ENCODE results near the gene FAM241B. TPM values are rescaled to one million over a fixed set of nuclear protein-coding genes. Genes with fewer than 3 reads are reported as not detected.

Gene FAM241B
- total RNA-seq, 1 donor from 2014 or later, result 5.0 TPM

GRCh38 chr10:69651362-69651761 lies 21.3 kb downstream of the FAM241B start:
- H3K4me1 ChIP-seq, result no peaks in the 10 kb centered on the region
- H3K9me3 ChIP-seq, result no peaks in the 10 kb centered on the region
- no peaks in the 10 kb centered on the region for H3K36me3 ChIP-seq
- ATAC-seq, result no peak
- TF ChIP-seq, protein P1, sequence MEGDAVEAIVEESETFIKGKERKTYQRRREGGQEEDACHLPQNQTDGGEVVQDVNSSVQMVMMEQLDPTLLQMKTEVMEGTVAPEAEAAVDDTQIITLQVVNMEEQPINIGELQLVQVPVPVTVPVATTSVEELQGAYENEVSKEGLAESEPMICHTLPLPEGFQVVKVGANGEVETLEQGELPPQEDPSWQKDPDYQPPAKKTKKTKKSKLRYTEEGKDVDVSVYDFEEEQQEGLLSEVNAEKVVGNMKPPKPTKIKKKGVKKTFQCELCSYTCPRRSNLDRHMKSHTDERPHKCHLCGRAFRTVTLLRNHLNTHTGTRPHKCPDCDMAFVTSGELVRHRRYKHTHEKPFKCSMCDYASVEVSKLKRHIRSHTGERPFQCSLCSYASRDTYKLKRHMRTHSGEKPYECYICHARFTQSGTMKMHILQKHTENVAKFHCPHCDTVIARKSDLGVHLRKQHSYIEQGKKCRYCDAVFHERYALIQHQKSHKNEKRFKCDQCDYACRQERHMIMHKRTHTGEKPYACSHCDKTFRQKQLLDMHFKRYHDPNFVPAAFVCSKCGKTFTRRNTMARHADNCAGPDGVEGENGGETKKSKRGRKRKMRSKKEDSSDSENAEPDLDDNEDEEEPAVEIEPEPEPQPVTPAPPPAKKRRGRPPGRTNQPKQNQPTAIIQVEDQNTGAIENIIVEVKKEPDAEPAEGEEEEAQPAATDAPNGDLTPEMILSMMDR (IDR thresholded peaks at IDR 0.05), result no peak
- no peak for DNase-seq
- no peaks in the 10 kb centered on the region for H3K27me3 ChIP-seq (ENCODE audit: low read depth)
- H3K4me3 ChIP-seq, result no peak overlapping the region
- intact Hi-C loops (cut with DNase I), result no loop called here
- no peak overlapping the region for H3K27ac ChIP-seq

- TF ChIP-seq, protein P1 (IDR thresholded peaks at IDR 0.05), result no peak
- H3K27ac ChIP-seq, result no peak overlapping the region
- no peaks in the 10 kb centered on the region for H3K4me1 ChIP-seq
- H3K9me3 ChIP-seq, result no peaks in the 10 kb centered on the region
- intact Hi-C loops (cut with DNase I), result no loop called here
- DNase-seq, result no peak
- no peak overlapping the region for H3K4me3 ChIP-seq
- no peak for ATAC-seq
- H3K36me3 ChIP-seq, result no peaks in the 10 kb centered on the region
- H3K27me3 ChIP-seq (ENCODE audit: low read depth), result peaks cover 6% of the 10 kb centered on the region
Measured at GRCh38 chr10:69652111-69652856, 22.2 kb downstream of the FAM241B start.

DNA sequence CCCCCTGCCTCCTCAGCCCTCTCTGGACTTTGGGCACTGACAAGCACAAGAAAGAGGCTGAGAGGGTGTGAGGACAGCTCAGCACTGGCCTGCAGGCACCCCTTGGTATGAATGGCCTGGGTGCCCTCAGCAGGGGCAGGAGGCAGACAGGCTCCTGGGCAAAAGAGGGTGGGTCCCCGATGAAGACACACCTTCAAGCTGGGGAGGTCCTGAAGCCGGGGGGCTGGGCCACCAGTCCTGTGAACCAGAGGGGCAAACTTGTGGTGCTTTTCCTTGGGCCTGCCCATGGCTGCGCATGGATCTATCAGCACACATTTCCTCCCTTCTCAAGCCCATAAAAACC lies 22.8 kb downstream of the FAM241B start:
- TF ChIP-seq, protein P1 (IDR thresholded peaks at IDR 0.05), result no peak
- DNase-seq, result no peak
- intact Hi-C loops (cut with DNase I), result no loop called here
- Histone ChIP-seq H3K4me3 (no peak overlapping the region), H3K36me3 (no peaks in the 10 kb centered on the region), H3K27me3 (ENCODE audit: low read depth) (peaks cover 11% of the 10 kb centered on the region), H3K4me1 (no peaks in the 10 kb centered on the region), H3K27ac (no peak overlapping the region), H3K9me3 (no peaks in the 10 kb centered on the region)
- no peak for ATAC-seq

GRCh38 chr10:69653561-69653960 lies 23.5 kb downstream of the FAM241B start:
- peaks cover 11% of the 10 kb centered on the region for H3K27me3 ChIP-seq (ENCODE audit: low read depth)
- ATAC-seq, result no peak
- no peak overlapping the region for H3K27ac ChIP-seq
- H3K4me3 ChIP-seq, result no peak overlapping the region
- H3K36me3 ChIP-seq, result no peaks in the 10 kb centered on the region
- H3K4me1 ChIP-seq, result no peaks in the 10 kb centered on the region
- H3K9me3 ChIP-seq, result no peaks in the 10 kb centered on the region
- TF ChIP-seq, protein P1 (IDR thresholded peaks at IDR 0.05), result no peak
- intact Hi-C loops (cut with DNase I), result no loop called here
- DNase-seq, result no peak

DNA sequence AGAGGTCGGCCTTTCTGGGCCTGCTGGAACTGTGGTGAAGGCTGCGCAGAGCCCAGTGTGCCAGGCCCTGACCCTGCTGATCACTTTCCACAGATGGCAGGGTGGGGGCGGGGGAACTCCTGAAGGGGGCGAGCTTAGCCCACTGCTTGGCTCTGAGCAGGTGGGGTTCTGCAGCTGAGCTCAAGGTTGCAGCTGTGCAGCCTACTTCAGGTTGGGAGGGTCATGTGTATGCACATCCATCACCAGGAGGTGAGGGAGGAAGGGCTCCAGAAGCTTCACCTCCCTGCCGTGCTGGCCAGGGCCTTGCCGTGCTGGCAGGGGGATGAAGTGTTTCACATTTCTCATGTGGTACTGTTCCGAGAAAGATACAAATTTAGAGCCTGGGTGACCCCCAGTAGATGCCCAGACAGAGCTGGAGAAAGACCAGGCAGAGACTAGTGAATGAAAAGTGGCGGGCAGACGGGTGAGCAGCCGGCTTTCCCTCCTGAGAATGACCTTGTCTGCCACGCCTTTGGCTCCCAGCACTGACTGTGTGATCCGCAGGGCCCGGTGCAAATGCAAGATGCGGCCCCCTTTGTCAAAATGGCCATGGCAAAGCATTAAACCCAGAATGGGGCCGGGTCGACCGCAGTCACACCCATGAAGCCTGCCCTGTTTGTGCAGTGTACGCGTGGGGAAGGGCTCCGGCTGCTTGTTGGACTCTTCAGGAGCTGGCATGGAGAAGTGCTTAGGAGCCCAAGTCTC lies 25.2 kb downstream of the FAM241B start:
- ATAC-seq (no peak), DNase-seq (no peak)
- Histone ChIP-seq H3K36me3 (no peaks in the 10 kb centered on the region), H3K4me1 (no peaks in the 10 kb centered on the region), H3K27me3 (ENCODE audit: low read depth) (peaks cover 11% of the 10 kb centered on the region), H3K4me3 (no peak overlapping the region), H3K27ac (no peak overlapping the region), H3K9me3 (no peaks in the 10 kb centered on the region)
- intact Hi-C loops (cut with DNase I), result no loop called here
- TF ChIP-seq, protein P1 (IDR thresholded peaks at IDR 0.05), result no peak

Data from lower lobe of right lung (tissue), 2 donors.